Lower leg skin (tissue), 3 donors: ENCODE measurements around the gene CD1C.

ENCODE experiments used
- CTCF ChIP-seq, 3 donors: fragments of 450-650 bp; IDR thresholded peaks; one replicate each; pipeline ENCODE4 v1.5.1; 2016; ENCODE audit warnings: antibody characterized with exemption in 3 of 3, mild to moderate bottlenecking in 3 of 3, moderate library complexity in 2 of 3
- POLR2A ChIP-seq, 2 donors: fragments of 450-650 bp; IDR thresholded peaks; one replicate each; pipeline ENCODE4 v1.6.1; 2016 to 2017; ENCODE audit warnings: antibody characterized with exemption in 2 of 2, mild to moderate bottlenecking in 1 of 2, moderate library complexity in 1 of 2

DNA sequence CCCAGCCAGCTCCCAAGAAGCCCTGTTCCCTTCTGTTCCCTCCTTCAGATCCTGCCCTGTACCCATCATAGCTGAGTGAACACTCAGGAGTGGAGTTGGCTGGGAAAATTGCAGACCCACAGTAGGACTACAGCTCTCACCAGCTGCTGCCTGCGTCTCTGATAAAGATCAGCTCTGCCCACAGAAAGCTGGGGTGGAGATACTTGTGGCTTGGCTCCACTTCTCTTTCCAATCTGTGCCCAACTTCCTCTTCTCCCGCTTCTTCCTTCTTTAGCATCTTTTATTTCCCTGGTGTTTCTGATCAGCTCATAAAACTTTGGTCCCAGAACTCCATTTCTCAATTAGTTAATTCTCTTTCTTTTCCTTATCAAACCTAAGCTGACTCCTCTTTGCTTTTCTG lies 41.0 kb upstream of the CD1C start:
- no peak for TF ChIP-seq CTCF (IDR thresholded peaks at IDR 0.05)
- no peak for TF ChIP-seq POLR2A (IDR thresholded peaks at IDR 0.05)
